Mesenchymal stem cell (in vitro differentiated cells and primary cell): ENCODE measurements around the gene HNRNPUL2.
A peak's percentile ranks its signal among the peaks of the same experiment; 100 is the strongest.

Experiments used
- DNase-seq: peaks from one replicate; pipeline ENCODE4 v3.0.0-alpha.2; 2013
- H2AFZ ChIP-seq: one replicate; pipeline ENCODE4 v1.6.1; 2013; ENCODE audit warnings: low read depth, mild to moderate bottlenecking, control low read depth, inconsistent platforms, low read length, moderate library complexity
- H2AK5ac ChIP-seq: 2 replicates; pipeline ENCODE4 v1.6.1; 2013; ENCODE audit warnings: low read length, moderate library complexity, mild to moderate bottlenecking, inconsistent platforms; ENCODE audit not compliant: severe bottlenecking
- H2BK120ac ChIP-seq: one replicate; pipeline ENCODE4 v1.6.1; 2013; ENCODE audit warnings: low read depth, mild to moderate bottlenecking, inconsistent platforms, low read length, moderate library complexity
- H2BK12ac ChIP-seq, 2 experiments: one replicate each; pipeline ENCODE4 v1.6.1; 2013; ENCODE audit warnings: inconsistent platforms in 2 of 2, low read length in 2 of 2, mild to moderate bottlenecking in 2 of 2, moderate library complexity in 2 of 2, control low read depth in 1 of 2
- H2BK15ac ChIP-seq: one replicate; pipeline ENCODE4 v1.6.1; 2013; ENCODE audit warnings: mild to moderate bottlenecking, low read depth, inconsistent platforms; ENCODE audit not compliant: poor library complexity, severe bottlenecking
- H2BK5ac ChIP-seq: 2 replicates; pipeline ENCODE4 v1.6.1; 2013; ENCODE audit warnings: low read depth, mild to moderate bottlenecking, low read length, control low read depth, inconsistent platforms; ENCODE audit not compliant: poor library complexity, severe bottlenecking
- H3K14ac ChIP-seq, 2 experiments: one replicate each; pipeline ENCODE4 v1.6.1; 2013; ENCODE audit warnings: inconsistent platforms in 2 of 2, low read length in 2 of 2, control low read depth in 1 of 2, mild to moderate bottlenecking in 1 of 2, moderate library complexity in 1 of 2
- H3K18ac ChIP-seq, 2 experiments: one replicate each; pipeline ENCODE4 v1.6.1; 2013; ENCODE audit warnings: inconsistent platforms in 2 of 2, low read length in 2 of 2, control low read depth in 1 of 2, low read depth in 1 of 2, mild to moderate bottlenecking in 1 of 2
- H3K23ac ChIP-seq, 2 experiments: one replicate each; pipeline ENCODE4 v1.6.1; 2013; ENCODE audit warnings: inconsistent platforms in 2 of 2, low read length in 2 of 2, mild to moderate bottlenecking in 2 of 2, moderate library complexity in 2 of 2, control low read depth in 1 of 2
- H3K27ac ChIP-seq: 2 replicates; pipeline ENCODE4 v1.5.1; 2013; ENCODE audit warnings: mild to moderate bottlenecking, moderate library complexity, low read length, control low read depth, inconsistent platforms; ENCODE audit not compliant: poor library complexity, severe bottlenecking
- H3K27me3 ChIP-seq, 2 experiments: 2 replicates each; pipeline versions ENCODE4 v1.6.1 to v1.7.0; 2013; ENCODE audit warnings: low read length in 2 of 2, mild to moderate bottlenecking in 2 of 2, moderate library complexity in 2 of 2, control low read depth in 1 of 2, inconsistent platforms in 1 of 2; ENCODE audit not compliant: control insufficient read depth in 1 of 2, insufficient read depth in 1 of 2
- H3K36me3 ChIP-seq, 2 experiments: 2 replicates each; pipeline versions ENCODE4 v1.6.1 to v1.7.0; 2013; ENCODE audit warnings: low read length in 2 of 2, control low read depth in 1 of 2, inconsistent platforms in 1 of 2, low read depth in 1 of 2, mild to moderate bottlenecking in 1 of 2; ENCODE audit not compliant: insufficient read depth in 2 of 2, control insufficient read depth in 1 of 2
- H3K4ac ChIP-seq, 2 experiments: one replicate each; pipeline ENCODE4 v1.6.1; 2013; ENCODE audit warnings: inconsistent platforms in 2 of 2, low read length in 2 of 2, mild to moderate bottlenecking in 2 of 2, moderate library complexity in 2 of 2, control low read depth in 1 of 2, low read depth in 1 of 2
- H3K4me1 ChIP-seq: 2 replicates; pipeline ENCODE4 v1.6.1; 2013; ENCODE audit warnings: low read depth, low read length, control low read depth; ENCODE audit not compliant: control insufficient read depth, insufficient read depth
- H3K4me2 ChIP-seq: 2 replicates; pipeline ENCODE4 v1.6.1; 2013; ENCODE audit warnings: low read length, mild to moderate bottlenecking, inconsistent platforms; ENCODE audit not compliant: poor library complexity, severe bottlenecking
- H3K4me3 ChIP-seq, 2 experiments: 2 replicates each; pipeline versions ENCODE4 v1.5.1 to v1.7.0; 2013; ENCODE audit warnings: low read length in 2 of 2, mild to moderate bottlenecking in 2 of 2, control low read depth in 1 of 2, low read depth in 1 of 2; ENCODE audit not compliant: insufficient read depth in 1 of 2
- H3K79me1 ChIP-seq: replicated peaks from 2 replicates; pipeline ENCODE4 v1.6.1; 2013; ENCODE audit warnings: mild to moderate bottlenecking, control low read depth, low read length, inconsistent platforms; ENCODE audit not compliant: poor library complexity, severe bottlenecking
- H3K9ac ChIP-seq: 2 replicates; pipeline ENCODE4 v1.7.0; 2013; ENCODE audit warnings: mild to moderate bottlenecking, low read length, moderate library complexity
- H3K9me3 ChIP-seq: 2 replicates; pipeline ENCODE4 v1.7.0; 2013; ENCODE audit warnings: mild to moderate bottlenecking, low read length; ENCODE audit not compliant: control insufficient read depth
- H4K8ac ChIP-seq: one replicate; pipeline ENCODE4 v1.6.1; 2013; ENCODE audit warnings: inconsistent platforms, mild to moderate bottlenecking, low read length, moderate library complexity
- H4K91ac ChIP-seq: one replicate; pipeline ENCODE4 v1.6.1; 2013; ENCODE audit warnings: mild to moderate bottlenecking, low read length, inconsistent platforms
- WGBS: methylation state at CpG from one replicate; pipeline ENCODE4 v1.1.7; 2013; ENCODE audit warnings: mixed read lengths; 5-methylcytosine and 5-hydroxymethylcytosine counted together

Gene HNRNPUL2

DNA sequence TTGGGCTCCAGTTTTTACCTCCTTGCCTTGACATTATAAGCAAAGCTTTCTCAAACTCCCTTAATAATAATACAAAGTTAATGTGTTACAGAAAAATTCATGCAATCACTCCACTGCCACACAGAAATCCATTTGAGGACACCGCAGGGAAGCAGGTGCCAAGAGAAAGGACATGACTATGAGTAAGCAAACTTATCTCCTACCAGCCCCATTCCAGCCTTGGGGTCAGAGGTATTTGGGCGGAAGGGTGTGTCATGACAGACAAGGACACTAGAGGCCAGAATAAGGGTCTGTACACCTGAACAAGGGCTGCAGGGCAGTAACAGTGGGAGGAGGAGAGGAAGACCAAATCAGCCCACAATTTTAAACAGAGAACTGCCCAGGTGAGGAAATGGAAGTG is 13.9 kb downstream of the HNRNPUL2 start:
- WGBS, result 100% methylated on average over 1 of the region's 2 CpGs
- Histone ChIP-seq H3K9me3 (no peaks in the 10 kb centered on the region), H3K18ac (no peak overlapping the region), H3K4me1 (peaks cover 24% of the 10 kb centered on the region), H2BK5ac (no peak overlapping the region), H2BK12ac (no peak overlapping the region), H2AFZ (no peak overlapping the region), H2BK15ac (no peak overlapping the region), H3K27ac (peak overlapping the region; percentile 76), H3K4me3 (no peak overlapping the region), H3K9ac (peak overlapping the region; percentile 33), H3K4me2 (peak overlapping the region; percentile 36), H3K4ac (no peak overlapping the region), H3K27me3 (no peaks in the 10 kb centered on the region), H3K79me1 (peaks cover 14% of the 10 kb centered on the region), H3K14ac (no peak overlapping the region), H2AK5ac (no peak overlapping the region), H4K91ac (no peak overlapping the region), H3K23ac (no peak overlapping the region), H4K8ac (no peak overlapping the region), H3K36me3 (peaks cover 55 to 78% of the 10 kb centered on the region in 2 experiments), H2BK120ac (no peak overlapping the region)
- DNase-seq, result no peak

DNA sequence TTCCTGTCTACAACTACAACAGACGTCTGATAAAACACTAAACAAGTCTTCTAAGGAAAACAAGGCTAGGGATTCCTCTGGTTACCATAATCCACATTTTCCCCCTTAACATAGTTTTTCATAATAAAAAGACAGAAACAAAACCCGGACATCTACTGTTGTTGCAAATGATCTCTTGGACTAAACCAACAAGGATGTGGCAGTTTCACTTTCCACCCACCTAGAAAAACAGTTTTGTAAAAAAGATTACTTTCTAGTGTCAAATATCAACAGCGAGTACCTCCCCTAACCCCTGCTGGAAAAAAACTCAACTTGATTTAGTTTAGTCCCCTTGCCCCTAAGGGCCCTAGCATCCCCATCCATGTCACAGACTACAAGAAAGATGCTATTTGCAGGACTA is 14.4 kb downstream of the HNRNPUL2 start:
- Histone ChIP-seq H4K91ac (no peak overlapping the region), H3K36me3 (peaks cover 59 to 74% of the 10 kb centered on the region in 2 experiments), H3K4me1 (peaks cover 26% of the 10 kb centered on the region), H2AK5ac (no peak overlapping the region), H2BK12ac (no peak overlapping the region), H3K23ac (no peak overlapping the region), H3K4ac (no peak overlapping the region), H3K9me3 (no peaks in the 10 kb centered on the region), H3K9ac (peak overlapping the region; percentile 33), H3K14ac (no peak overlapping the region), H3K79me1 (peaks cover 16% of the 10 kb centered on the region), H3K4me3 (no peak overlapping the region), H2BK5ac (no peak overlapping the region), H3K4me2 (no peak overlapping the region), H4K8ac (no peak overlapping the region), H3K27me3 (no peaks in the 10 kb centered on the region), H2BK15ac (no peak overlapping the region), H3K18ac (no peak overlapping the region), H3K27ac (peak overlapping the region; percentile 66), H2AFZ (no peak overlapping the region), H2BK120ac (no peak overlapping the region)
- DNase-seq, result no peak
- WGBS, result 94% methylated on average over 3 of the region's 3 CpGs

DNA sequence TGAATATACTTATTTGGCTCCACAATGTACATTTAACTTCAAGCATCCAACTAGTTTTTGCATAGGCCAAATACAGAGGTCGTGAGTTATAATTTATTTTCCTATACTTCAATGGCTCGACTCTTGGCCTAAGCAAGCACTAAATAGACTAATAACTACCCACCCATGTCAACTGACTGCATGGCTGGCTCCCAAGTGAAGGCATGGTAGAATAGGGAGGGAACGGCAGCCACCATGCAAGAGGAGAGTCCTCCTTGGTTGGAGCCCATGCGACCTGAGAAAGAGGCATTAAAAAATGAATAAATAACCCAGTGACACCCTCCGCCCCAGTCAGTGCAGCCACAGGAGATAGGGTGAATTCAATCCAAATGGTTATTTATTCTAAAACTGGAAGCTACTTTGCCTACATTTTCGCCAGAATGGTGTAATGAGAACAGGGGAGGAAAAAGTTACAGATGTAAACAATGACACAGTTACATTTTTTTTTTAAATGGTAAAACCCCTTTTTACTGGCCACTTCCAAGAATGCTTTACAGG is 14.9 kb downstream of the HNRNPUL2 start:
- Histone ChIP-seq H3K18ac (no peak overlapping the region), H3K36me3 (peaks cover 60 to 74% of the 10 kb centered on the region in 2 experiments), H3K27me3 (no peaks in the 10 kb centered on the region), H4K8ac (no peak overlapping the region), H2AK5ac (no peak overlapping the region), H3K23ac (no peak overlapping the region), H2BK15ac (no peak overlapping the region), H3K14ac (no peak overlapping the region), H2BK5ac (no peak overlapping the region), H3K4ac (no peak overlapping the region), H2BK120ac (no peak overlapping the region), H3K9ac (peak overlapping the region; percentile 33), H3K4me3 (no peak overlapping the region), H2AFZ (no peak overlapping the region), H2BK12ac (no peak overlapping the region), H3K79me1 (peaks cover 21% of the 10 kb centered on the region), H3K4me1 (peaks cover 31% of the 10 kb centered on the region), H3K27ac (peak overlapping the region; percentile 66), H3K9me3 (no peaks in the 10 kb centered on the region), H3K4me2 (no peak overlapping the region), H4K91ac (no peak overlapping the region)
- DNase-seq, result no peak
- WGBS, result 98% methylated on average over 4 of the region's 6 CpGs

- H3K9me3 ChIP-seq, result no peaks in the 10 kb centered on the region
- peak overlapping the region; percentile 71 to 91 for H3K18ac ChIP-seq
- H2BK15ac ChIP-seq, result no peak overlapping the region
- peaks cover 11% of the 10 kb centered on the region for H3K79me1 ChIP-seq
- peak; percentile 65 for DNase-seq
- peak overlapping the region; percentile 33 for H2AFZ ChIP-seq
- peak overlapping the region; percentile 70 for H4K91ac ChIP-seq
- H3K27me3 ChIP-seq, result no peaks in the 10 kb centered on the region
- peak overlapping the region; percentile 97 for H3K27ac ChIP-seq
- H2BK12ac ChIP-seq, result no peak overlapping the region
- peak overlapping the region in 1 of 2 experiments; percentile 11 for H3K23ac ChIP-seq
- H3K4me1 ChIP-seq, result peaks cover 42% of the 10 kb centered on the region
- peaks cover 51 to 55% of the 10 kb centered on the region in 2 experiments for H3K36me3 ChIP-seq
- peak overlapping the region; percentile 69 to 93 for H3K4ac ChIP-seq
- no peak overlapping the region for H3K14ac ChIP-seq
- H3K4me3 ChIP-seq, result peak overlapping the region; percentile 43 to 78
- peak overlapping the region; percentile 74 for H3K4me2 ChIP-seq
- H2BK120ac ChIP-seq, result peak overlapping the region; percentile 6
- H2BK5ac ChIP-seq, result peak overlapping the region; percentile 15
- H4K8ac ChIP-seq, result peak overlapping the region; percentile 79
- WGBS, result 91% methylated on average over 7 of the region's 7 CpGs
- H3K9ac ChIP-seq, result peak overlapping the region; percentile 98
- H2AK5ac ChIP-seq, result peak overlapping the region; percentile 97
These were observed 17.3 kb downstream of the HNRNPUL2 start for GRCh38 chr11:62710001-62710345.
